LNCAP (cell line): Measurements from ENCODE around the gene CATSPERZ.

ENCODE experiments used
- CTCF ChIP-seq: fragments of 450-650 bp; IDR thresholded peaks from 2 replicates; pipeline ENCODE4 v1.5.1; 2017; ENCODE audit warnings: mild to moderate bottlenecking

Gene CATSPERZ

DNA sequence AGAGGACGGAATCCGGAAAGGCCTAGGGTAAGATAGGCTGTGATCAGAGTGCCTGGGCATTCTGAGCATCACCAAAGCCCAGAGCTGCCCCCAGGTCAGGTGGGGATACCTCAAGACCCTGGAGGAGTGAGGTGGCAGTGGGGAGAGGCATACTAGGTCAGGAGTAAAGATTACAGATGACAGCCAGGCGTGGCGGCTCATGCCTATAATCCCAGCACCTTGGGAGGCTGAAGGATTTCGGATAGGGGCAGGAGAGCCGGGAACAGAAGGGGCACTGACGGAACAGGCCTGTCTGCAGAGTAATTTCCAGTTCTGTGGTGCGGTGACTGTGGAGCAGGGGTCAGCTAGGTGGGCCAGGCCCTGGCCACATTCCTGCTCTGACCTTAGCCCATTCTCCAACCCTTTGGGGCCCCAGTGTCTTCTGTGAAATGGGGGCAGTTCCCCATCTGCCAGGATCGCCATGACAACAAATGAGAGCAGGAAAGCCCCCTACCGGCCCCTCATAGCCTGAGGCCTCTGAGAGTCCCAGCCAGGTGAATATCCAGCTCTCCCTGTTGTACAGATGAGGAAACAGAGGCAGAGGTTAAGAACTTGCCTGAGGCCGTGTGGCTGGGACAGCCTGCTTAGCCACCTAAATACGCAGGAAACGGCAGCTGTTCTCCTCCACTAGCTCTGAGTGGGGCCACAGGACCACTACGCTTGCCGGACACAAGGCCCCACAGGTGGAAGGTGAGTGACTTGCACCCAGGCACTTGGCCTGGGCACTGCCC lies 24.9 kb upstream of the CATSPERZ start:
- no peak for TF ChIP-seq CTCF

- TF ChIP-seq CTCF: no peak
Observed at GRCh38 chr11:64275841-64276240, 24.3 kb upstream of the CATSPERZ start.

DNA sequence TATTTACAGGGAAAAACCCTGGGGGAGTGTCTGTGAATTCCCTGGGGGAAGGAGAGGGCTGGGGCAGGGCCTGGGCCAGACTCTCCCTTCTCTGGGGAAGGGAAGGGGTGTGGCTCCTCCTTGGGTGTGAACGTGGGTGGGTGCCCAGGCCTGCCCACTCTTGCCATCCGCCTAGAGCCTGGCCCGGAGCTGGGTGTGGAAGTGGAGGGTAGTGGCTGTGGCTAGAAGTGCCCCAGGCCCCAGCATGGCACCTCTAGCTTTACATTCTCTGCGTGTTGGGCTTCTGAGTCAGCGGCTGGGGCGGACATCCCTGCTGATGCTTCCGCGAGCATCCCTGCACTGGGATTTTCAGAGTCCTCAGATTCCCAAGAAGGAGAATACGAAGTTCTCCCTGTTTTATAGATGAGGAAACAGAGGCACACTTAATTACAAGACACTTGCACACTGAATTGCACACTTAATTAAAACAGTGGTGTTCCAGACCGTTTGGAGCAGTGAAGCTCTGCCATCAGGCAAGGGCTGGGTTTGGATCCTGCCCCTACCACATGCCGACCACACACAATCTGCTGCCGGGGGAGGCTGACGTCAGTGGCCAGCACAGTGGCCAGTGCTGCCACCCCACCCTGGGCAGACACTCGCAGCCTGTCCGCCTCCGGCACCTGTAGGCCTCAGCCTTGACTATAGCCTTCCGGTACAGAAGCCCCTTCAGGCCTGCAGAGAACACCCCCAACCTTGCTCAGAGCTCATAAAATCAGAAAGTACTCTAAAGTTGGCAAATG lies 23.3 kb upstream of the CATSPERZ start:
- no peak for TF ChIP-seq CTCF

DNA sequence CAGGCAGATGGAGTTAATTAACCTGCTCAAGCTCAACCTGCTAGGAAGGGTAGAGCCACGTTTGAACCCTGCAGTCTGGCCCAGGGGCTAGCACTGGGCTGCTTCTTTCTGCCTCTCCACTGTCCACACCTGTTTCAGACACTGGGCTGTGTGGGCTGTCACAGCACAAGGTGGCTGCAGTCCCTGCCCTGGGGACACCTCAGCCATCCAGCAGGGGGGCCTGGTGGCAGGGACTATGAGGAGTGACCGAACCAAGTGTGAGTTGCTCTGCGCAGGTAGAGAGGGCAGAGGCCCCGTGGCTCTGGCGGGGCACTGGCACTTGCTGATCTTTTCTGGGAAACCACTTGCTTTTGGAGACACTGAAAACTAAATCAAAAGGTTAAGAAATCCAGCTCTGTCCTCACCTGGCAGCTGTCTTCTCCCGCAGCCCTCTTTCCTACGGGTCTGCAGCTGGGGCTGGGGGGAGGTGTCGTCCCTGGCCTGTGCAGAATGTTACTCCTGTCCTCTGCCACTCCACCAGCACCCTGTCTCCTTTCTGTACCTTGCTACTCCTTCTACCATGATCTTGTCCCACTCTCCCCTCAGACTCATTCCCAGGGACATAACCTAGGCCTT lies 21.5 kb upstream of the CATSPERZ start:
- TF ChIP-seq CTCF: no peak

- no peak for TF ChIP-seq CTCF
Observed at GRCh38 chr11:64281957-64282770, 18.0 kb upstream of the CATSPERZ start.

DNA sequence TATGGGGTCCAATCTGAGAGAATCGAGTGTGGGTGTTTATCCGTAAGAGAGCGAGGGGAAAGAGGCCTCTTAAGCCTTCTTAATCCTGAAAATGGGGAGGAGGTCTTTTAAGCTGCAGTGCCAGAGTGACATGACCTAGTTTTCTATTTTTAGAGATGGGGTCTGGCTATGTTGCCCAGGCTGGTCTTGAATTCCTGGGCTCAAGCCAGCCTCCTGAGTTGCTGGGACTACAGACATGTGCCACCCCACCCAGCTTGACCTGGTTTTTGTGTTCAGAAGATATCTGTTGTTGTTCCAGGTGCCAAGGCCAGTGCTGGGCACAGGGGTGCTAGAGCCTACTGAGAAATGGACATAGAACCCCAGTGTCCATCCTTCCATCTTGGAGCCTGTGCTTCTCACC lies 17.1 kb upstream of the CATSPERZ start:
- no peak for TF ChIP-seq CTCF
